Activated naive CD4-positive, alpha-beta T cell treated with anti-CD3 and anti-CD28 coated beads, Interleukin-2, amount 50 U/mL, for 24 hours (primary cell): Measurements from ENCODE around the gene GRP.

Experiments
- H3K27ac Mint-ChIP-seq: one replicate; pipeline ENCODE4 v1.8.0; 2021; ENCODE audit warnings: mild to moderate bottlenecking, mixed read lengths
- H3K27me3 Mint-ChIP-seq: one replicate; pipeline ENCODE4 v1.8.0; 2021; ENCODE audit warnings: mixed read lengths
- H3K36me3 Mint-ChIP-seq: one replicate; pipeline ENCODE4 v1.8.0; 2021; ENCODE audit warnings: mixed read lengths
- H3K4me1 Mint-ChIP-seq: one replicate; pipeline ENCODE4 v1.8.0; 2021; ENCODE audit warnings: mixed read lengths
- H3K4me3 Mint-ChIP-seq: one replicate; pipeline ENCODE4 v1.8.0; 2021; ENCODE audit warnings: mild to moderate bottlenecking, mixed read lengths
- H3K9me3 Mint-ChIP-seq: one replicate; pipeline ENCODE4 v1.8.0; 2021; ENCODE audit warnings: mixed read lengths

Gene GRP

DNA sequence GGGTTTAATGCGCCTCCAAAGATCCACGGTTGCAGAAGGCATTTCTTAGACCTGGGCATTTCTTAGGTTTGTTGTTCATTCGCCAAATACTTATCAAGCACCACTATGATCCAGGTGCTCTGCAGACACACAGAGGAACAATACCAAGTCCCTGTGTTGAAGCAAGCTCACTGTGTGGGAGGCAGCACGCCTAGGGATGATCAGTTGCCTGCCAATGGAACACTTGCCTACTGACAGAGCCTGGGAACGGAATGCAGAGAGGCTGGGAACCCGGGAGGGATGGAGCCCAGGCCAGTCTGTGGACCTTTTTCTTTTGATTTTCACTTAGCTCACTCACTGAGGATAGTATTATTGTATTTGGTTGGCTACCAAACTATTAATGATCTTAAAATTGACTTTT is 1.9 kb upstream of the GRP start:
- H3K27ac Mint-ChIP-seq, result no peak overlapping the region
- no peaks in the 10 kb centered on the region for H3K9me3 Mint-ChIP-seq
- H3K36me3 Mint-ChIP-seq, result no peaks in the 10 kb centered on the region
- peaks cover 8% of the 10 kb centered on the region for H3K4me1 Mint-ChIP-seq
- H3K4me3 Mint-ChIP-seq, result no peak overlapping the region
- peaks cover 50% of the 10 kb centered on the region for H3K27me3 Mint-ChIP-seq

DNA sequence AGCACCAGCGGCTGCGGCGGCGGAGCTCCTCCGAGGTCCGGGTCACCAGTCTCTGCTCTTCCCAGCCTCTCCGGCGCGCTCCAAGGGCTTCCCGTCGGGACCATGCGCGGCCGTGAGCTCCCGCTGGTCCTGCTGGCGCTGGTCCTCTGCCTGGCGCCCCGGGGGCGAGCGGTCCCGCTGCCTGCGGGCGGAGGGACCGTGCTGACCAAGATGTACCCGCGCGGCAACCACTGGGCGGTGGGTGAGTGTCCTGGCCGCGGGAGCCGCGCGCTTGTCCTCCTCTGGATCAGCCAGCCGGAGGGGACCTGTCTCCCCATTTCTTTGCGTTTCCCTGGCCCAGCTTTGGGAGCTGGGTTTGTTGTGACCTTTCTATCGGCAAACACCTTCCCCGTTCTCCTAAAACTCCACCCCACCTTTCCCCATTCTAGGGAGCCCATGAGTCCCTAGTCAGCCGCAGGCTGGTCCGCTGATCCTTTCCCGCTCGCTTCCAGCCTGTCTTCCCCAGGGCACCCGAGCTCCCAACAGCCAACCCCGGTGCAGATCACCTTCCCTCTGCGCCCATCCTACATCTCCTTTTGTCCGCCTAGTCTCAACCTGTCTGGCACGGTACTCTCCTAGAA is 316 bp downstream of the GRP start:
- Mint-ChIP-seq H3K4me3 (no peak overlapping the region), H3K9me3 (no peaks in the 10 kb centered on the region), H3K4me1 (peaks cover 8% of the 10 kb centered on the region), H3K36me3 (no peaks in the 10 kb centered on the region), H3K27me3 (peaks cover 54% of the 10 kb centered on the region), H3K27ac (no peak overlapping the region)

DNA sequence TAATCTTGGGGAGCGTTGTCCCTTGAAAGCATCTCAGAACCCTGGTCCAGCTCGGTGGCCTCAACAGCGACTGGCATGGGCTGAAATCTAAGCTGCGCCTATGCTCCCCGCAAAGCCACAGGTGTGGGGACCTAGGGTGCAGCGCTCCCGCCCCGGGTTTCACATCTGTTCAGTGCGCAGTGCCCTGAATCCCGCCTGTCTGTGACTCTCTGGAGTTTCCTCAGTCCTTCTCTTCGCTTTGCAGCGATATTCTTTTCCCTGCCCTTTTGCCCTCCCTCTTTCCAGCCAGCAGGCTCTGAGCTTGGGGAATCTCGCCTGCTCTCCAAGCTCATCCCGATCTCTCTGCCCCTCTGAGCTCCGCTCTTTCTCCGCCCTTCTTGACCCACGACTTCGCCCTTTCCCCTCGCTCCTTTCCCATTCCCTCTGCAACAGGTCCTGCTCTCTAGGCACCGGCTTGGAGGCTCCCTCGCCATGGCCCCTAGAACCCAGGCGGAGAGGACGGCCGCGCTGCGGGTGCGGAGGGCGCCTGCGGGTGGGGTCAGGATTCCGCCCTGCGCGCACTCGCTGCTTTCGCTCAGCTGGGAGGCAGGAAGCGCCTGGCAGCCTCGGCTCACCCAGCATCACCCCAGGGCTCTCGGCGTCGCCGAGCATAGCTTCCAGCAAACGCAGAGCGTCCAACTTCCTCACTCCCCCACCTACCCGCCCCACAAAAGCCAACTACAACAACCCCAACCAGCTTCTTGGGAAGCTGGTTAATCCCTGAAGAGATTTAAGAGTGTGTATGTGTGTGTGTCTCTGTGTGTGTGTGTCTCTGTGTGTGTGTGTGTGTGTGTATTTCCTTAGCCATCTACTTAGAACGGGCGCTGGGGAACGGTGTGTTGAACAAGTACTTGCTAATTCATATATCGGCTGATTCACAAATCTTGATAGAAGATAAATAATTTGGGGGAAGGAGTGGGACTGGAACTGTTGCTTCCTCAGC is 1.1 kb downstream of the GRP start:
- Mint-ChIP-seq H3K9me3 (no peaks in the 10 kb centered on the region), H3K27ac (no peak overlapping the region), H3K4me3 (no peak overlapping the region), H3K36me3 (no peaks in the 10 kb centered on the region), H3K4me1 (peaks cover 8% of the 10 kb centered on the region), H3K27me3 (peaks cover 54% of the 10 kb centered on the region)

DNA sequence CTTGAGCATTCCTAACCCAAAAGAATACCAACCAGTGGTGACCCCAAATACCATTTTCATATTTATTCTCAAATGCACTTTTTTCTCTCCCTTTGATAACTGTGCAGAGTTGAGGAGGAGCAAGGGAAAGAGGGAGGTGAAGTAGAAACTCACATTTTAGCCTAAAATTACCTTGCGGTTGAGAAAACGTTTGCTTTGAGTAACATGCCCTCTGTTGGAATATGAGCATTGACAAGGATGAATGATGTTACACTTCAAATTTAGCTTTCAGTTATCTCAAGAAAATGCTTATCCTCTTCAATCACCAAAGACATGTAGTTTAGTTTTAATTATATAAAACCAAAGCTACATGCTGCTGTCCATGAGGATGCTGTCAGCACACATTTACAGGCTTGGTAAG is 2.4 kb downstream of the GRP start:
- H3K9me3 Mint-ChIP-seq, result no peaks in the 10 kb centered on the region
- H3K27ac Mint-ChIP-seq, result no peak overlapping the region
- H3K36me3 Mint-ChIP-seq, result no peaks in the 10 kb centered on the region
- H3K4me1 Mint-ChIP-seq, result peaks cover 8% of the 10 kb centered on the region
- H3K27me3 Mint-ChIP-seq, result peaks cover 52% of the 10 kb centered on the region
- H3K4me3 Mint-ChIP-seq, result no peak overlapping the region

DNA sequence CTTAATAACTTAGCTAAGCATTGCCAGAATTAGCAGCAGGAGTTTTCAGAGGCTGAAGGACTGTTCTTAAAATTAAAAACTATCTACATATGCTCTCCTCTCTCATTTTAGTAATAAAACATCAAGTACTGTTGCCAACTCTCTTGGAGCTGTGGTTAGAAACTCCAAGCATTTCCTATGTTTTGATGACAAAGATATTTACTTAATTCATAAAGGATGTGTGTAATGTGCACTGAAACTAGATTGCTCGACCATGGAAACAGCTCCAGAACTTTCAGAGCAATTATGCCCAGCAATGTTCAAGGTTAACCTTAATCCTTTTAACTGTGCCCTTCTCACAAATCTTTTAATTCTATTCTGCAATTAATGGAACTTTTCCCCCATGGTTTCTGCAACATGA is 8.4 kb downstream of the GRP start:
- no peaks in the 10 kb centered on the region for H3K9me3 Mint-ChIP-seq
- H3K27ac Mint-ChIP-seq, result no peak overlapping the region
- H3K36me3 Mint-ChIP-seq, result no peaks in the 10 kb centered on the region
- peaks cover 44% of the 10 kb centered on the region for H3K27me3 Mint-ChIP-seq
- H3K4me3 Mint-ChIP-seq, result no peak overlapping the region
- H3K4me1 Mint-ChIP-seq, result no peaks in the 10 kb centered on the region

DNA sequence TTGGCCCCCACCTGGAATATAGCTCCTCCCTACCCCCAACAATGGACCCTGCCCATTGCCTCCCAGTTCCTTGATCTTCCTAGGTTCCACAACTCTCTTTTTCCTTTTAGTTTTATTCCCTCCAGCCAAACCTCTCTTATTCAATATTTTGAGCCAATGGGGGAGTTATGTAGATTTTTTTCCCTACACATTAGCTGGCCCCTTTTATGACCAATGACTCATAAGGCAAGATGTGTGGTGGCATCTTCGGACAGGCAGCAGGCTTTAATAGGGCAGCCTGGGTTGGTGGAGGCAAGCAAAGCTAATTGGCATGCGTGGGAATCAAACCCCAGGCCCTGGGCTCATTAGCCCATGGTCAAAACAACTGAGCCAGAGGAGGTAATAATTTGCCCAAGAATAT is 9.2 kb downstream of the GRP start:
- Mint-ChIP-seq H3K9me3 (no peaks in the 10 kb centered on the region), H3K36me3 (no peaks in the 10 kb centered on the region)

DNA sequence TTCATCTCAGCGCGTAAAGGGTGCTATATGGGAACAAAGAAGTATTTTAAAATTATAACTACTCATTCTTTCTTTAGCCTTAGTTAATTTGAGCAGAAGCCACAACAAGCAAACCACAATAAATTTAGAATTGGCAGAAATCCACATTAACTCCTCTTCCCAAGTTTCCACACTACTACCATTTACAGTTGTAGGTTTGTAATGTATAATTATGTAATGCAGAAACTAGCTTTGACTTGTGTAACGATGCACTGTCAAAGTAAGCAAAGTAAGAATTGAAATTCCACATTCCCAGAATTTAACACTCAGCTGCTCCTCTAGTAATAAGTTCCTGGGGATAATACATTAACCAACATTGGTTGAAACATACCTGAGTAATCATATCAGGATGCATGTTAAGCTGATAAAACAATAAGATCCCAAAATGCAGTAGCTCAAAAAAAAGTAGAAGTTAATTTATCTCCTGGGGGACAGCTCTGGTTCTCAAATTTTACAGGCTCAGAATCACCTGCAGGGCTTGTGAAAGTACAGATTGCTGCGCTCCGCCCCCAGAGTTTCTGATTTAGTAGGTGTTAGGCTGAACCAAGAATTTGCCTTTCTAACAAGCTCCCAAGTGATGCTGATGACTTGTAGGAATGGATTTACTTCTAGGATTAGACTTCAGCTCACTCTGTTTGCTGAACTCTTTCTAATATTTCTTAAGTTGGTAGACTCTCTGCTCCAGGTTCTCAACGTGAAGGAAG is 9.9 kb downstream of the GRP start:
- Mint-ChIP-seq H3K27me3 (peaks cover 37% of the 10 kb centered on the region), H3K36me3 (no peaks in the 10 kb centered on the region), H3K27ac (no peak overlapping the region), H3K9me3 (no peaks in the 10 kb centered on the region), H3K4me1 (no peaks in the 10 kb centered on the region), H3K4me3 (no peak overlapping the region)

More for the DNA sequence above, 9.2 kb downstream of the GRP start:
- Mint-ChIP-seq H3K4me1 (no peaks in the 10 kb centered on the region), H3K27ac (no peak overlapping the region), H3K4me3 (no peak overlapping the region), H3K27me3 (peaks cover 39% of the 10 kb centered on the region)

DNA sequence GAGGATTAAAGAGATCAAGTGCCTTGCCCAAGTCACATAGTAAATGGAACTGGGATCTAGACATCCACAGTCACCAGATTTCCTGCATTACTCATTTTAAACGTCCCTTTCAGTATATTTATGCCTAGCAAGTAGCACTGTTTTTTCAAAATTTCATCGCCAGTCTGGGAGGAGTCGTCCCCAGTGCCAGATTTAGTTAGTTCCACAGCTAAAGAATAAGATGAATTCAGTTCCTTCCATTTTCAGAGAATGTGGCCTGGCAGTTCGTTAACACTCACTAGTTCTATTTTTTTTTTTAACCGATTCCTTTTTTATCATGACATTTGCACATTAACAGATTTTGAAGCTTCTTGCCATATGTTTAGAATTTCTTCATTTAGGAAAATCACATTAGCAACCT is 11.2 kb downstream of the GRP start:
- peaks cover 32% of the 10 kb centered on the region for H3K27me3 Mint-ChIP-seq
- H3K4me1 Mint-ChIP-seq, result no peaks in the 10 kb centered on the region
- H3K27ac Mint-ChIP-seq, result no peak overlapping the region
- no peaks in the 10 kb centered on the region for H3K9me3 Mint-ChIP-seq
- no peaks in the 10 kb centered on the region for H3K36me3 Mint-ChIP-seq
- H3K4me3 Mint-ChIP-seq, result no peak overlapping the region

DNA sequence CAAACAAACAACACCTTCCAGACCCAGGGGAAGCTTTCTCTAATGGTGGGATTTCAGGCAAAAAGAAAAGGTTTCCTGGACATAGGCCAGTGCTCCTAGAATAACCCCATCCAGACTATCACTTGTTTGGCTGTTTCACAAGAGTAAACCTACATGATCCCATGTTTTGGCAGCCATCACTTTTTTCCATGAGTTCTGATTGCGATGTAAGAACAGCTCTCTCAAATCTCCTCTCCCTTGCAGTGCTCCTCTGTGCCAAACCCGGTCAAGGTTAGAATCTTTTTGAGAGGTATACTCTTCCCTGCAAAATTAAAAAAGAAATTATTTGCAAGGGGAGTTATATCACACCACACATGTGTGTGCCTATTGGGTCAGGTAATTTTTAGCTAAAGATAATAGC is 11.9 kb downstream of the GRP start:
- H3K4me1 Mint-ChIP-seq, result no peaks in the 10 kb centered on the region
- no peaks in the 10 kb centered on the region for H3K9me3 Mint-ChIP-seq
- no peak overlapping the region for H3K27ac Mint-ChIP-seq
- peaks cover 35% of the 10 kb centered on the region for H3K27me3 Mint-ChIP-seq
- no peaks in the 10 kb centered on the region for H3K36me3 Mint-ChIP-seq
- H3K4me3 Mint-ChIP-seq, result no peak overlapping the region

DNA sequence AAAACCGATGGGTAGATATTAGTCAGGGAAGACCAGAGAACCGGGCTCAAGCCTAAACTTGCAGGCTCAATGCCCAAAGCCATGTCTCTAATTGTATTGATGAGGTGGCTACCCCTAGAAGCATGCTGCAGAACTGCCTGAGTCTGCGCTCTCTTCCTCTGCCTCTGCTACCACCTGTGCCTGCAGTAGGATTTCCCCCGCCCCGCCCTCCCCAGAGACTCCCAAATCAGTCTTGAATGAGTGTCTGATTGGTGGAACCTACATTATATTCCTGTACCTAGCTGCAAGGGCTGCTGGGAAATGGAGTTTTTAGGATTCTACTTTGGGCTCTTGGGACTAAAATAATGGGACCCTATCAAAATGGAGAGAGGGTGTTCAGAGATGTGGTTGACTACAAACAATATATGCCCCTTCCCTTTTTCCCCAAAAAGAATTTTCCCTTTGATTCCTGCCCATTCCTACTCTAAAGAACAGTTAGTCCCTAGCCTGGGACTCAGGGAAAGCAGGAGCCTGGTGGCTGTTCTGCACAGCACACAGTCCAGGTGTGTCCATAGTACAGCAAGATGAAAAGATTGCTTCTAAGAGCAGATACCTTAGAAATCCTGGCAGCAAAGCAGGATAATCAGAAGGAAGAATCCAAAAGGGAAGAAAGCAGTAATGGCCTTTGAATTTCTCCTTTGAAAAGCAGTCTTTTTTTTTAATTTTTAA is 12.5 kb downstream of the GRP start:
- Mint-ChIP-seq H3K4me1 (no peaks in the 10 kb centered on the region), H3K9me3 (no peaks in the 10 kb centered on the region), H3K36me3 (no peaks in the 10 kb centered on the region), H3K27me3 (peaks cover 33% of the 10 kb centered on the region), H3K27ac (no peak overlapping the region), H3K4me3 (no peak overlapping the region)

DNA sequence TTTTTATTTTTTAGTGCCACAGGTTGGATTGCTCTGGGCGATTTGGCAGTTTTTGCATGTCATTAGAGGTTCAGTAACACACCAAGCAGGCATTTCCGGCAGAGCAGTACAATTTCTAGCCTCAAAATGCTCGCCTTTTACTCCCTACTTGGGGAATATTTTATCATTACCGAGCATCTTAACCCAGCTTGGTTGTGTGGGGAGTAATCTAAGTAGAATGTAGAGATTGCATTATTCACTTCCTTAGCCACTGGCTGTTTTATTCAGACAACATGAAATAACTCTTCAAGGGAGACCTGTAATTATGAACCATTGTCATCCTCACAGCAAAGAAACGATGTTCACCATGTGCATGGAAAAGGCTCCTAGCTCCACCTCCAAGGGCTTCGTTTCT is 13.1 kb downstream of the GRP start:
- Mint-ChIP-seq H3K4me1 (no peaks in the 10 kb centered on the region), H3K4me3 (no peak overlapping the region), H3K9me3 (no peaks in the 10 kb centered on the region), H3K36me3 (no peaks in the 10 kb centered on the region), H3K27me3 (peaks cover 31% of the 10 kb centered on the region), H3K27ac (no peak overlapping the region)

DNA sequence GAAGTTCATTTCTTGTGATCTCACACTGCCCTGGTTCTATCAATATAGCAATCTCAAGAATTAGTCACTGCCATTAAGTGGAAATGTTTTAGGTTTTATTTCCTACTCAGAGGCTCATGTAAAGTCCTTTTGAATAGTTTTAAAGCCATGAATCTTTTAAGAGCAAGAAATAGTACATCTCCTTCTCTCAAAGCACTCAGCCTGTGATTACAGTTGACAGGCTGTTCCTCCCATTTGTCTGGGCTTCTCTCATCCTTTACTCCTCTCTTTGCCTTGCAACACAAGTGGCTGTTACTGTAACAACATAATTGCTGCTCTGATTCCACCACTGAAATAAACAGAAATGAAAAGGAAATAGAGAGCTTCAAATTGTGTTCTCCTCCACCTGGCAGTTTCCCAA is 18.4 kb downstream of the GRP start:
- Mint-ChIP-seq H3K4me3 (no peak overlapping the region), H3K9me3 (no peaks in the 10 kb centered on the region), H3K27ac (no peak overlapping the region), H3K4me1 (no peaks in the 10 kb centered on the region), H3K27me3 (peaks cover 16% of the 10 kb centered on the region), H3K36me3 (no peaks in the 10 kb centered on the region)

DNA sequence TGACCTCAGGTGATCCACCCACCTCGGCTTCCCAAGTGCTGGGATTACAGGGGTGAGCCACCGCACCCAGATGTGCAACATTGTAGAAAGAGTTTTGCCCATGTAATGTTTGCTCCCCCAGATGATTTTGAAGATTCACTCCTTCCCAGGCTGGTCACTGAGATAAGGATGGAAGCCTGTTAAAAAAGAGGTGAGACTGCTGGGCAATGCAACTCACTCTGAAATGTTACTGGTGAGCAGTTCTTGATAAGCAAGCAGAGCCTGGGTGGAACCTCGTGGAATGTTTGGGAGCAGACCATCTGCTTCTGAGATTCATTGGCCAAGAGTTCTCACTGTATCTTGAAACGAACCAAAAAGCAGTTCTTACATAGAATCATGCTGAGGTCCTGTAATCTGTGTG is 19.7 kb downstream of the GRP start:
- H3K9me3 Mint-ChIP-seq, result no peaks in the 10 kb centered on the region
- H3K4me3 Mint-ChIP-seq, result no peak overlapping the region
- H3K4me1 Mint-ChIP-seq, result no peaks in the 10 kb centered on the region
- H3K27me3 Mint-ChIP-seq, result peaks cover 18% of the 10 kb centered on the region
- no peak overlapping the region for H3K27ac Mint-ChIP-seq
- H3K36me3 Mint-ChIP-seq, result no peaks in the 10 kb centered on the region

DNA sequence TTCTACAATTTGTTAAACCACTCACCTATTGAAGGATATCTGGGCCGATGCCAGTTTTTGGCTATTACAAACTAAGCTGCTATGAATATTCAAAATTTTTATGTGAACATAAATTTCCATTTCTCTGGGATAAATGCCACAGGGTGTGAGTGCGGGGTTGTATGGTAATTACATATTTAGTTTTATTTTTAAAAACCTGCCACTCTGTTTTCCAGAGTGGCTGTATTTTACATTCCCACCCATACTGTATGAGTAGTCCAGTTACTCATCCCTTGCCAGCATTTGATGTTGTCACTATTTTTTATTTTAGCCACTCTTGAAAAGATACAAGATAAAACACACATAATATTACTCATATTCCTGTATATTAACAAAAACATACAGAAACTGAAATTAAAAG is 22.9 kb downstream of the GRP start:
- Mint-ChIP-seq H3K4me1 (no peaks in the 10 kb centered on the region), H3K27me3 (peaks cover 36% of the 10 kb centered on the region), H3K36me3 (no peaks in the 10 kb centered on the region), H3K9me3 (no peaks in the 10 kb centered on the region), H3K4me3 (no peak overlapping the region), H3K27ac (no peak overlapping the region)

DNA sequence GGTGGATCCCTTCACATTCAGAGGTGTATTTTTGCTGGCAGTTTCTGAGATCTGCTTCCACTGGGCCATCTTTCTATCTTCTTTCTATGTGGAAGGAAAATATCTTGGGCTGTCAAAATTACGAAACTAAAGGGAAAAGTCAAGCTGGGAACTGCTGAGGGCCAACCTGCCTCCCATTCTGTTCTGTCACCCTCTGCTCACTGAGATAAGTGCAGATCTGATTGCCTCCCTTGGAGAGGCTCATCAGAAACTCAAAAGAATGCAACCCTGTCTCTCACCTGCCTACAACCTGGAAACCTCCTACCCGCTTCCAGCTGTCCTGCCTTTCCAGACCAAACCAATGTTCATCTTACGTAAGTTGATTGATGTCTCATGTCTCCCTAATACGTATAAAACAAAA is 26.8 kb downstream of the GRP start:
- no peaks in the 10 kb centered on the region for H3K36me3 Mint-ChIP-seq
- H3K9me3 Mint-ChIP-seq, result no peaks in the 10 kb centered on the region
- no peak overlapping the region for H3K4me3 Mint-ChIP-seq
- no peaks in the 10 kb centered on the region for H3K4me1 Mint-ChIP-seq
- H3K27me3 Mint-ChIP-seq, result peaks cover 40% of the 10 kb centered on the region
- no peak overlapping the region for H3K27ac Mint-ChIP-seq
